SU-DHL-6 (cell line): ENCODE results near the gene SKI.

Source experiments
- H2AFZ ChIP-seq: fragments of 200-600 bp; sonication (generic); 2 replicates; pipeline ENCODE4 v1.6.1; 2014; ENCODE audit warnings: low read depth, mild to moderate bottlenecking, moderate library complexity, mixed read lengths, antibody characterized with exemption, low read length; ENCODE audit not compliant: severe bottlenecking
- H3F3A ChIP-seq: fragments of 200-600 bp; shearing (Covaris generic); 2 replicates; pipeline ENCODE4 v1.6.0; 2016; ENCODE audit warnings: antibody characterized with exemption, mild to moderate bottlenecking; ENCODE audit not compliant: insufficient read depth
- H3K27ac ChIP-seq: fragments of 200-600 bp; sonication (generic); 2 replicates; pipeline ENCODE4 v1.5.1; 2016; ENCODE audit warnings: low read depth, mild to moderate bottlenecking, low read length, moderate library complexity, mixed read lengths
- H3K27me3 ChIP-seq: fragments of 200-600 bp; sonication (generic), shearing (Covaris generic); 2 replicates; pipeline ENCODE4 v1.6.0; 2014; ENCODE audit warnings: mild to moderate bottlenecking, low read length
- H3K36me3 ChIP-seq: fragments of 200-600 bp; sonication (generic); 2 replicates; pipeline ENCODE4 v1.6.1; 2014; ENCODE audit warnings: mild to moderate bottlenecking, low read length, mixed read lengths
- H3K4me2 ChIP-seq: fragments of 300-600, 200-600 bp; shearing (Covaris generic), sonication (generic); 2 replicates; pipeline ENCODE4 v1.6.0; 2014; ENCODE audit warnings: low read length, low read depth, mild to moderate bottlenecking; ENCODE audit not compliant: poor library complexity, severe bottlenecking
- H3K4me3 ChIP-seq: fragments of 200-600 bp; sonication (generic); 2 replicates; pipeline ENCODE4 v1.5.1; 2014; ENCODE audit warnings: antibody characterized with exemption, low read length, mild to moderate bottlenecking, mixed read lengths; ENCODE audit not compliant: insufficient read depth, poor library complexity, severe bottlenecking
- H3K79me2 ChIP-seq: fragments of 200-600 bp; sonication (generic); 2 replicates; pipeline ENCODE4 v1.6.1; 2014; ENCODE audit warnings: mild to moderate bottlenecking, low read length, moderate library complexity; ENCODE audit not compliant: insufficient read depth
- H3K9ac ChIP-seq: fragments of 200-600 bp; sonication (generic); 2 replicates; pipeline ENCODE4 v1.7.0; 2014; ENCODE audit warnings: mild to moderate bottlenecking, low read length
- H3K9me2 ChIP-seq: fragments of 200-600 bp; sonication (generic); replicated peaks from 2 replicates; pipeline ENCODE4 v1.6.1; 2014; ENCODE audit warnings: low read length; ENCODE audit not compliant: insufficient read depth
- H3K9me3 ChIP-seq: fragments of 200-600 bp; sonication (generic); 2 replicates; pipeline ENCODE4 v1.6.1; 2014; ENCODE audit warnings: low read length, mixed read lengths; ENCODE audit not compliant: insufficient read depth
- H4K20me1 ChIP-seq: fragments of 200-600 bp; sonication (generic); 2 replicates; pipeline ENCODE4 v1.6.1; 2014; ENCODE audit warnings: low read depth, mild to moderate bottlenecking, antibody characterized with exemption, low read length, moderate library complexity, mixed read lengths
- CTCF ChIP-seq: fragments of 200-600 bp; sonication (generic); IDR thresholded peaks from one replicate; pipeline ENCODE4 v1.5.1; 2017; ENCODE audit warnings: antibody characterized with exemption, mild to moderate bottlenecking, low read length, moderate library complexity; ENCODE audit not compliant: insufficient read depth, poor library complexity, severe bottlenecking
- EZH2phosphoT487 ChIP-seq: fragments of 200-600 bp; sonication (generic), shearing (Covaris generic); conservative IDR thresholded peaks from 2 replicates; pipeline ENCODE4 v1.6.1; 2018; ENCODE audit warnings: mild to moderate bottlenecking, antibody characterized with exemption, low read length, moderate library complexity, mixed read lengths

Gene SKI

GRCh38 chr1:2334883-2335534, 106.9 kb downstream of the SKI start:
- Histone ChIP-seq H3K9me3 (no peaks in the 10 kb centered on the region), H3F3A (no peaks in the 10 kb centered on the region), H3K9me2 (no peaks in the 10 kb centered on the region), H2AFZ (no peak overlapping the region), H3K27me3 (no peaks in the 10 kb centered on the region), H3K4me3 (no peak overlapping the region), H3K79me2 (no peaks in the 10 kb centered on the region), H3K36me3 (no peaks in the 10 kb centered on the region), H4K20me1 (no peaks in the 10 kb centered on the region), H3K4me2 (no peak overlapping the region), H3K9ac (no peak overlapping the region), H3K27ac (no peak overlapping the region)
- no peak for TF ChIP-seq CTCF
- no peak for TF ChIP-seq EZH2phosphoT487

- Histone ChIP-seq H3K9me3 (no peaks in the 10 kb centered on the region), H3K9me2 (no peaks in the 10 kb centered on the region), H3K27ac (no peak overlapping the region), H3K4me2 (no peak overlapping the region), H3K9ac (no peak overlapping the region), H3F3A (no peaks in the 10 kb centered on the region), H2AFZ (no peak overlapping the region), H4K20me1 (no peaks in the 10 kb centered on the region), H3K27me3 (no peaks in the 10 kb centered on the region), H3K4me3 (no peak overlapping the region), H3K79me2 (no peaks in the 10 kb centered on the region), H3K36me3 (no peaks in the 10 kb centered on the region)
- TF ChIP-seq CTCF: no peak
- no peak for TF ChIP-seq EZH2phosphoT487
Measured at GRCh38 chr1:2335721-2336455, 107.8 kb downstream of the SKI start.

GRCh38 chr1:2336499-2336898, 108.4 kb downstream of the SKI start:
- no peaks in the 10 kb centered on the region for H3F3A ChIP-seq
- H4K20me1 ChIP-seq: no peaks in the 10 kb centered on the region
- no peak overlapping the region for H3K4me2 ChIP-seq
- no peak overlapping the region for H3K27ac ChIP-seq
- no peak overlapping the region for H3K9ac ChIP-seq
- H2AFZ ChIP-seq: no peak overlapping the region
- no peaks in the 10 kb centered on the region for H3K27me3 ChIP-seq
- H3K36me3 ChIP-seq: no peaks in the 10 kb centered on the region
- H3K79me2 ChIP-seq: no peaks in the 10 kb centered on the region
- H3K9me3 ChIP-seq: no peaks in the 10 kb centered on the region
- H3K4me3 ChIP-seq: no peak overlapping the region
- H3K9me2 ChIP-seq: no peaks in the 10 kb centered on the region
- TF ChIP-seq EZH2phosphoT487: no peak
- no peak for TF ChIP-seq CTCF
